OCI-LY1 (cell line): ENCODE data around the gene OR4D11.
"Not testable (repeated sequence)": the region's sequence is repeated elsewhere in the genome, so short reads cannot be mapped to it uniquely, and the experiment has no call there.

Experiments used
- H2AFZ ChIP-seq: fragments of 200-600 bp; sonication (generic), shearing (Covaris generic); 2 replicates; pipeline ENCODE4 v1.6.0; 2014; ENCODE audit warnings: antibody characterized with exemption, mild to moderate bottlenecking, low read length
- H3F3A ChIP-seq: fragments of 200-600 bp; sonication (generic), shearing (Covaris generic); 2 replicates; pipeline ENCODE4 v1.6.0; 2014; ENCODE audit warnings: mild to moderate bottlenecking, antibody characterized with exemption, low read length, moderate library complexity; ENCODE audit not compliant: insufficient read depth
- H3K27ac ChIP-seq: fragments of 200-600 bp; sonication (generic); 2 replicates; pipeline ENCODE4 v1.5.1; 2014; ENCODE audit warnings: low read length, mixed run types, mild to moderate bottlenecking, low read depth; ENCODE audit not compliant: poor library complexity, severe bottlenecking
- H3K27me3 ChIP-seq: fragments of 200-600 bp; sonication (generic); 2 replicates; pipeline ENCODE4 v1.6.0; 2014; ENCODE audit warnings: antibody characterized with exemption, mild to moderate bottlenecking, low read length, moderate library complexity; ENCODE audit not compliant: insufficient read depth
- H3K36me3 ChIP-seq: fragments of 200-600 bp; sonication (generic); 2 replicates; pipeline ENCODE4 v1.6.1; 2014; ENCODE audit warnings: mild to moderate bottlenecking, antibody characterized with exemption, low read length, moderate library complexity, mixed read lengths; ENCODE audit not compliant: insufficient read depth
- H3K4me1 ChIP-seq: fragments of 200-600 bp; sonication (generic); 2 replicates; pipeline ENCODE4 v1.5.1; 2014; ENCODE audit warnings: mild to moderate bottlenecking, low read length, moderate library complexity; ENCODE audit not compliant: insufficient read depth, severe bottlenecking
- H3K4me2 ChIP-seq: fragments of 200-600 bp; sonication (generic), shearing (Covaris generic); 2 replicates; pipeline ENCODE4 v1.6.1; 2014; ENCODE audit warnings: low read length
- H3K4me3 ChIP-seq: fragments of 200-600 bp; sonication (generic); 2 replicates; pipeline ENCODE4 v1.5.1; 2014; ENCODE audit warnings: low read length, low read depth, mild to moderate bottlenecking, mixed read lengths; ENCODE audit not compliant: poor library complexity, severe bottlenecking
- H3K79me2 ChIP-seq: fragments of 200-600 bp; shearing (Covaris generic); 2 replicates; pipeline ENCODE4 v1.6.1; 2016; ENCODE audit warnings: mixed run types, low read length, mixed read lengths; ENCODE audit not compliant: insufficient read depth
- H3K9ac ChIP-seq: fragments of 200-600 bp; sonication (generic), shearing (Covaris generic); 2 replicates; pipeline ENCODE4 v1.6.1; 2014; ENCODE audit warnings: mild to moderate bottlenecking, low read length, mixed read lengths
- H3K9me2 ChIP-seq: fragments of 200-600 bp; sonication (generic), shearing (Covaris generic); 2 replicates; pipeline ENCODE4 v1.6.1; 2014; ENCODE audit warnings: low read depth, mild to moderate bottlenecking, low read length, mixed read lengths
- H3K9me3 ChIP-seq: fragments of 200-600 bp; shearing (Covaris generic); 2 replicates; pipeline ENCODE4 v1.6.1; 2014; ENCODE audit warnings: low read length, mixed read lengths
- H4K20me1 ChIP-seq: fragments of 200-600 bp; sonication (generic), shearing (Covaris generic); 2 replicates; pipeline ENCODE4 v1.6.0; 2016; ENCODE audit warnings: mild to moderate bottlenecking, low read length; ENCODE audit not compliant: insufficient read depth
- CTCF ChIP-seq: fragments of 200-600 bp; sonication (generic), shearing (Covaris generic); IDR thresholded peaks from 2 replicates; pipeline ENCODE4 v1.5.1; 2017; ENCODE audit warnings: mild to moderate bottlenecking, antibody characterized with exemption, low read length, moderate library complexity, mixed read lengths
- EZH2 ChIP-seq: fragments of 200-600 bp; sonication (generic), shearing (Covaris generic); IDR thresholded peaks from 2 replicates; pipeline ENCODE4 v1.8.0; 2017; ENCODE audit warnings: borderline replicate concordance, mixed run types, mild to moderate bottlenecking, antibody characterized with exemption, low read length, moderate library complexity, mixed read lengths

Gene OR4D11

GRCh38 chr11:59545179-59546020 is 42.0 kb downstream of the OR4D11 start:
- TF ChIP-seq CTCF (no peak), EZH2 (no peak)
- no peak overlapping the region for H3K9ac ChIP-seq
- H3K9me3 ChIP-seq: no peaks in the 10 kb centered on the region
- H3K4me2 ChIP-seq: no peak overlapping the region
- no peaks in the 10 kb centered on the region for H3K36me3 ChIP-seq
- H3F3A ChIP-seq: no peaks in the 10 kb centered on the region
- H3K4me1 ChIP-seq: peaks cover 12% of the 10 kb centered on the region
- no peaks in the 10 kb centered on the region for H3K79me2 ChIP-seq
- no peak overlapping the region for H3K27ac ChIP-seq
- H4K20me1 ChIP-seq: no peaks in the 10 kb centered on the region
- no peak overlapping the region for H3K4me3 ChIP-seq
- H3K27me3 ChIP-seq: no peaks in the 10 kb centered on the region
- no peaks in the 10 kb centered on the region for H3K9me2 ChIP-seq
- no peak overlapping the region for H2AFZ ChIP-seq

GRCh38 chr11:59547605-59548308 is 44.4 kb downstream of the OR4D11 start:
- not testable (repeated sequence) for H3K27me3 ChIP-seq, H3K79me2 ChIP-seq, H2AFZ ChIP-seq, H3K27ac ChIP-seq, H3K36me3 ChIP-seq, H3K9ac ChIP-seq, H3K9me3 ChIP-seq, H3K4me2 ChIP-seq, H4K20me1 ChIP-seq, H3K9me2 ChIP-seq, H3F3A ChIP-seq, H3K4me3 ChIP-seq
- H3K4me1 ChIP-seq: peaks cover 22% of the 10 kb centered on the region

- H3K4me1 ChIP-seq: peaks cover 22% of the 10 kb centered on the region
- H3F3A ChIP-seq: no peaks in the 10 kb centered on the region
- no peaks in the 10 kb centered on the region for H3K9me3 ChIP-seq
- H4K20me1 ChIP-seq: no peaks in the 10 kb centered on the region
- no peaks in the 10 kb centered on the region for H3K79me2 ChIP-seq
- no peak overlapping the region for H3K27ac ChIP-seq
- H3K4me3 ChIP-seq: no peak overlapping the region
- no peaks in the 10 kb centered on the region for H3K27me3 ChIP-seq
- H3K9ac ChIP-seq: no peak overlapping the region
- H3K36me3 ChIP-seq: no peaks in the 10 kb centered on the region
- H3K4me2 ChIP-seq: no peak overlapping the region
- no peaks in the 10 kb centered on the region for H3K9me2 ChIP-seq
- no peak overlapping the region for H2AFZ ChIP-seq
- TF ChIP-seq EZH2: no peak
- TF ChIP-seq CTCF: no peak
Observed at GRCh38 chr11:59548309-59548656, 44.9 kb downstream of the OR4D11 start.
